Liver (tissue), 9 donors: ENCODE results near the gene C18orf54. TPM values are rescaled to one million over a fixed set of nuclear protein-coding genes. Genes with fewer than 3 reads are reported as not detected.

ENCODE experiments used
- DNase-seq: peaks from one replicate; pipeline ENCODE4 v3.0.0-alpha.2; 2017; ENCODE audit warnings: low spot score
- H3K27ac ChIP-seq, 2 donors: one replicate each; pipeline ENCODE4 v1.7.0; 2013; ENCODE audit warnings: inconsistent platforms in 2 of 2, low read length in 2 of 2, control low read depth in 1 of 2, low read depth in 1 of 2, mild to moderate bottlenecking in 1 of 2
- H3K27me3 ChIP-seq, 4 donors: one replicate each; pipeline versions ENCODE4 v1.6.1 to v1.7.0; 2013; ENCODE audit warnings: low read length in 3 of 4, inconsistent platforms in 1 of 4, mild to moderate bottlenecking in 1 of 4, moderate library complexity in 1 of 4; ENCODE audit not compliant: control insufficient read depth in 4 of 4, insufficient read depth in 4 of 4
- H3K36me3 ChIP-seq, 4 donors: one replicate each; pipeline versions ENCODE4 v1.6.1 to v1.7.0; 2013; ENCODE audit warnings: low read length in 3 of 4, mild to moderate bottlenecking in 3 of 4, low read depth in 1 of 4, moderate library complexity in 1 of 4; ENCODE audit not compliant: control insufficient read depth in 4 of 4, insufficient read depth in 3 of 4
- H3K4me1 ChIP-seq, 4 donors: one replicate each; pipeline versions ENCODE4 v1.6.1 to v1.7.0; 2013; ENCODE audit warnings: low read length in 3 of 4, mild to moderate bottlenecking in 3 of 4, moderate library complexity in 1 of 4; ENCODE audit not compliant: control insufficient read depth in 4 of 4, insufficient read depth in 4 of 4
- H3K4me3 ChIP-seq, 3 donors: one replicate each; pipeline versions ENCODE4 v1.6.1 to v1.7.0; 2013; ENCODE audit warnings: low read length in 3 of 3, control low read depth in 1 of 3, low read depth in 1 of 3, mild to moderate bottlenecking in 1 of 3
- H3K9ac ChIP-seq, 2 donors: one replicate each; pipeline ENCODE4 v1.7.0; 2013; ENCODE audit warnings: low read length in 2 of 2, mild to moderate bottlenecking in 2 of 2, moderate library complexity in 2 of 2, control low read depth in 1 of 2, low read depth in 1 of 2
- H3K9me3 ChIP-seq, 4 donors: one replicate each; pipeline versions ENCODE4 v1.6.1 to v1.7.0; 2013; ENCODE audit warnings: low read length in 3 of 4; ENCODE audit not compliant: control insufficient read depth in 4 of 4
- ATF3 ChIP-seq: IDR thresholded peaks from 2 replicates; pipeline ENCODE4 v1.6.1; 2016; ENCODE audit warnings: antibody characterized with exemption
- CTCF ChIP-seq: fragments of 150-350 bp; IDR thresholded peaks from 2 replicates; pipeline ENCODE4 v1.5.1; 2017; ENCODE audit warnings: improper control_type of control experiment, low read depth, low read length; ENCODE audit not compliant: missing input control
- EGR1 ChIP-seq, 2 donors: IDR thresholded peaks; 2 replicates each; pipeline ENCODE4 v1.6.1; 2016 to 2018; ENCODE audit warnings: antibody characterized with exemption in 2 of 2, low read depth in 2 of 2
- FOXA1 ChIP-seq: IDR thresholded peaks from 2 replicates; pipeline ENCODE4 v1.6.1; 2016; ENCODE audit warnings: antibody characterized with exemption
- FOXA2 ChIP-seq: IDR thresholded peaks from 2 replicates; pipeline ENCODE4 v1.6.1; 2016; ENCODE audit warnings: antibody characterized with exemption
- GABPA ChIP-seq, 2 donors: IDR thresholded peaks in 1 of 2; conservative IDR thresholded peaks in 1 of 2; 2 replicates each; pipeline ENCODE4 v1.6.1; 2016; ENCODE audit warnings: antibody characterized with exemption in 2 of 2, mild to moderate bottlenecking in 1 of 2, moderate library complexity in 1 of 2
- HNF4A ChIP-seq, 2 donors: conservative IDR thresholded peaks; 2 replicates each; pipeline ENCODE4 v1.6.1; 2016; ENCODE audit warnings: antibody characterized with exemption in 2 of 2, mild to moderate bottlenecking in 2 of 2
- HNF4G ChIP-seq: IDR thresholded peaks from 2 replicates; pipeline ENCODE4 v1.6.1; 2016; ENCODE audit warnings: antibody characterized with exemption
- JUND ChIP-seq, 2 donors: IDR thresholded peaks; 2 replicates each; pipeline ENCODE4 v1.6.1; 2016; ENCODE audit warnings: antibody characterized with exemption in 2 of 2
- MAX ChIP-seq: IDR thresholded peaks from 2 replicates; pipeline ENCODE4 v1.6.1; 2016; ENCODE audit warnings: antibody characterized with exemption
- NR2F2 ChIP-seq: IDR thresholded peaks from 2 replicates; pipeline ENCODE4 v1.6.1; 2016; ENCODE audit warnings: antibody characterized with exemption
- RAD21 ChIP-seq, 2 donors: IDR thresholded peaks; 2 replicates each; pipeline ENCODE4 v1.6.1; 2016; ENCODE audit warnings: antibody characterized with exemption in 2 of 2, mild to moderate bottlenecking in 2 of 2
- REST ChIP-seq: IDR thresholded peaks from 2 replicates; pipeline ENCODE4 v1.6.1; 2016; ENCODE audit warnings: antibody characterized with exemption, mild to moderate bottlenecking
- RXRA ChIP-seq, 2 donors: IDR thresholded peaks; 2 replicates each; pipeline ENCODE4 v1.6.1; 2017 to 2018; ENCODE audit warnings: antibody characterized with exemption in 2 of 2, mild to moderate bottlenecking in 1 of 2
- SP1 ChIP-seq: IDR thresholded peaks from 2 replicates; pipeline ENCODE4 v1.6.1; 2018; ENCODE audit warnings: antibody characterized with exemption, mild to moderate bottlenecking
- TAF1 ChIP-seq: conservative IDR thresholded peaks from 2 replicates; pipeline ENCODE4 v1.6.1; 2016; ENCODE audit warnings: antibody characterized with exemption, mild to moderate bottlenecking
- YY1 ChIP-seq: IDR thresholded peaks from 2 replicates; pipeline ENCODE4 v1.6.1; 2016; ENCODE audit warnings: antibody characterized with exemption, mild to moderate bottlenecking
- ZBTB33 ChIP-seq: IDR thresholded peaks from 2 replicates; pipeline ENCODE4 v1.6.1; 2016; ENCODE audit warnings: antibody characterized with exemption
- WGBS: extraction: QIAGEN DNeasy Blood & Tissue Kit; methylation state at CpG from one replicate; pipeline ENCODE4 v1.1.7; 2013; 5-methylcytosine and 5-hydroxymethylcytosine counted together
- polyA plus RNA-seq, 2 donors: library from polyadenylated mRNA; stranded (reverse) in 1 of 2; unstranded in 1 of 2; fragments of 200-250 nt in 1 of 2; fragments of >200 nt in 1 of 2; fragmentation: Nextera tagmentation in 1 of 2; extraction: Ambion mirVana in 1 of 2; gene quantifications; one replicate each; pipeline versions ENCODE4 v1.2.1 to v1.2.3, GENCODE V29; 2013 to 2015
- total RNA-seq, 2 donors: library from RNA; depleted of rRNA; stranded (reverse); fragments of >200 nt; gene quantifications; one replicate each; pipeline ENCODE4 v1.2.3, GENCODE V29; 2014
- donor health status: healthy.
- donor health status: healthy.
- donor health status: healthy.
- donor health status: healthy.
- donor health status: healthy.

The C18orf54 gene
- total and polyA plus RNA-seq, 4 donors: 0.21 to 4.9 (median 0.33) TPM

- H3K4me1 ChIP-seq: no peaks in the 10 kb centered on the region
- no peak overlapping the region for H3K9ac ChIP-seq
- H3K4me3 ChIP-seq: no peak overlapping the region
- no peak for TF ChIP-seq HNF4G
- no peak for TF ChIP-seq YY1
- TF ChIP-seq HNF4A (conservative IDR thresholded peaks at IDR 0.05): no peak
- TF ChIP-seq JUND (IDR thresholded peaks at IDR 0.05): no peak
- no peak for TF ChIP-seq FOXA1
- no peak for TF ChIP-seq ATF3
- no peak for TF ChIP-seq RAD21 (IDR thresholded peaks at IDR 0.05)
- H3K9me3 ChIP-seq: no peaks in the 10 kb centered on the region
- no peaks in the 10 kb centered on the region for H3K36me3 ChIP-seq
- WGBS: 93% methylated on average over 1 of the region's 1 CpG
- DNase-seq: no peak
- no peak overlapping the region for H3K27ac ChIP-seq
- peaks cover 0 to 10% (median 0%) of the 10 kb centered on the region in 4 donors for H3K27me3 ChIP-seq
Measured at GRCh38 chr18:54351186-54351585, 6.5 kb upstream of the C18orf54 start.

DNA sequence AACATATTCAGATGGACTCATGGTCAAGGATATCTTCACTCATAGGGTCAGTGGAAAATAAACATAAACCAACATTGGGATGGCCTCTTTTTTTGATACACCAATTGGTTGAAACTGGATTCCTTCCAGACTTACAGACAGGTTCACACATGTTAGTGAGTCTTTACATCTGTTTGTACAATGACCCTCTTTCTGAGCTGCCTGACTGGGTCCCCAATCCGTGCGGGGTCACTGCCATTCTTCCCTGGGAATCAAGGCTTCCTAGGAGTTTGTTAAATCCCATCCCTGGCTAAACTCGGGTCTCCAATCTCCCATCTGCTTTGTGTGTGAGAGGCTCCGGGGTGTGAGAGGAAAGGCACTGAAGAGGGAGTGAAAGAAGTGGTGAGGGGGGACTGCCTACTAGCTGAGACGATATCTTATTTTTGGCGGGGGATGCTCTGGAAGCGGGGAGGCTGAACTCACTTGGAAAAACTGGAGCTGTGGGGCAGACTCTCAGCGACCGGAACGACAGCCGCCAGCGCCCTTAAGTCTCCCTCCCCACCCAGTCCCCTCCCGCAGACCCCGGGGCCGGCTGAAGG lies 535 bp upstream of the C18orf54 start:
- WGBS: 4% methylated on average over 15 of the region's 15 CpGs
- peaks cover 0 to 4% (median 0%) of the 10 kb centered on the region in 4 donors for H3K27me3 ChIP-seq
- peak overlapping the region; percentile 62 to 91 (median 66) for H3K4me3 ChIP-seq
- no peak for DNase-seq
- TF ChIP-seq REST: no peak
- TF ChIP-seq FOXA1: no peak
- no peak for TF ChIP-seq SP1
- TF ChIP-seq FOXA2: no peak
- TF ChIP-seq JUND (IDR thresholded peaks at IDR 0.05): no peak
- TF ChIP-seq TAF1: no peak
- no peak for TF ChIP-seq GABPA (IDR thresholded peaks at IDR 0.05 in 1 of 2, conservative IDR thresholded peaks at IDR 0.05 in 1 of 2)
- no peak for TF ChIP-seq RAD21 (IDR thresholded peaks at IDR 0.05)
- no peak for TF ChIP-seq NR2F2
- TF ChIP-seq EGR1 (IDR thresholded peaks at IDR 0.05; ENCODE audit: low read depth in 2 of 2): no peak
- TF ChIP-seq ZBTB33: no peak
- TF ChIP-seq MAX: no peak
- TF ChIP-seq HNF4G: no peak
- TF ChIP-seq ATF3: no peak
- no peak for TF ChIP-seq HNF4A (conservative IDR thresholded peaks at IDR 0.05)
- no peak for TF ChIP-seq YY1
- TF ChIP-seq RXRA (IDR thresholded peaks at IDR 0.05): no peak
- TF ChIP-seq CTCF: no peak
- no peaks in the 10 kb centered on the region for H3K36me3 ChIP-seq
- H3K4me1 ChIP-seq: peaks cover 0 to 19% (median 11%) of the 10 kb centered on the region in 4 donors
- H3K9ac ChIP-seq: peak overlapping the region; percentile 27 to 44
- no peaks in the 10 kb centered on the region for H3K9me3 ChIP-seq
- peak overlapping the region in 1 of 2 donors; percentile 54 for H3K27ac ChIP-seq
